ENCODE data around the gene PTPA.
A peak's percentile ranks its signal among the peaks of the same experiment; 100 is the strongest.
"Not testable (repeated sequence)": the region's sequence is repeated elsewhere in the genome, so short reads cannot be mapped to it uniquely, and the experiment has no call there.

The PTPA gene

GRCh38 chr9:129112526-129112925 lies 1.3 kb downstream of the PTPA start:
- H3K4me3 Mint-ChIP-seq = peak overlapping the region; percentile 86
- not testable (repeated sequence) for H3K9me3 Mint-ChIP-seq; ATAC-seq; DNase-seq (ENCODE audit: low spot score in 2 of 2); H3K36me3 Mint-ChIP-seq
- peak overlapping the region; percentile 96 for H3K27ac Mint-ChIP-seq
- peaks cover 22% of the 10 kb centered on the region for H3K4me1 Mint-ChIP-seq

GRCh38 chr9:129113645-129114304 lies 2.6 kb downstream of the PTPA start:
- Mint-ChIP-seq H3K4me1 (peaks cover 18% of the 10 kb centered on the region), H3K4me3 (no peak overlapping the region), H3K27ac (no peak overlapping the region), H3K9me3 (no peaks in the 10 kb centered on the region), H3K36me3 (peaks cover 6% of the 10 kb centered on the region)
- DNase-seq (ENCODE audit: low spot score in 2 of 2) = no peak
- no peak for ATAC-seq

GRCh38 chr9:129118799-129119198 lies 7.6 kb downstream of the PTPA start:
- no peaks in the 10 kb centered on the region for H3K9me3 Mint-ChIP-seq
- DNase-seq (ENCODE audit: low spot score in 2 of 2) (no peak), ATAC-seq (no peak)
- no peak overlapping the region for H3K27ac Mint-ChIP-seq
- peaks cover 44% of the 10 kb centered on the region for H3K36me3 Mint-ChIP-seq
- no peak overlapping the region for H3K4me3 Mint-ChIP-seq
- H3K4me1 Mint-ChIP-seq = peaks cover 7% of the 10 kb centered on the region

- no peak overlapping the region for H3K4me3 Mint-ChIP-seq
- peak overlapping the region; percentile 67 for H3K27ac Mint-ChIP-seq
- ATAC-seq = no peak
- peaks cover 71% of the 10 kb centered on the region for H3K36me3 Mint-ChIP-seq
- no peaks in the 10 kb centered on the region for H3K9me3 Mint-ChIP-seq
- H3K4me1 Mint-ChIP-seq = no peaks in the 10 kb centered on the region
- no peak for DNase-seq (ENCODE audit: low spot score in 2 of 2)
Measured at GRCh38 chr9:129121483-129121882, 10.3 kb downstream of the PTPA start.

- DNase-seq (ENCODE audit: low spot score in 2 of 2) (no peak), ATAC-seq (no peak)
- no peaks in the 10 kb centered on the region for H3K4me1 Mint-ChIP-seq
- no peaks in the 10 kb centered on the region for H3K9me3 Mint-ChIP-seq
- H3K36me3 Mint-ChIP-seq = peaks cover 72% of the 10 kb centered on the region
- no peak overlapping the region for H3K4me3 Mint-ChIP-seq
- H3K27ac Mint-ChIP-seq = no peak overlapping the region
Measured at GRCh38 chr9:129122133-129122532, 10.9 kb downstream of the PTPA start.

- not testable (repeated sequence) for H3K4me3 Mint-ChIP-seq
- peak overlapping the region; percentile 40 for H3K27ac Mint-ChIP-seq
Measured at GRCh38 chr9:129122976-129123375, 11.8 kb downstream of the PTPA start.

GRCh38 chr9:129124506-129125069 lies 13.4 kb downstream of the PTPA start:
- Mint-ChIP-seq H3K4me3 (no peak overlapping the region), H3K36me3 (peaks cover 90% of the 10 kb centered on the region), H3K27ac (peak overlapping the region; percentile 78), H3K4me1 (no peaks in the 10 kb centered on the region), H3K9me3 (no peaks in the 10 kb centered on the region)
- DNase-seq (ENCODE audit: low spot score in 2 of 2) = no peak
- no peak for ATAC-seq

More at GRCh38 chr9:129122976-129123375, 11.8 kb downstream of the PTPA start:
- peaks cover 77% of the 10 kb centered on the region for H3K36me3 Mint-ChIP-seq
- not testable (repeated sequence) for ATAC-seq; DNase-seq (ENCODE audit: low spot score in 2 of 2); H3K4me1 Mint-ChIP-seq; H3K9me3 Mint-ChIP-seq

GRCh38 chr9:129125478-129125877 lies 14.3 kb downstream of the PTPA start:
- Mint-ChIP-seq H3K36me3 (peaks cover 90% of the 10 kb centered on the region), H3K27ac (no peak overlapping the region), H3K9me3 (no peaks in the 10 kb centered on the region), H3K4me1 (no peaks in the 10 kb centered on the region), H3K4me3 (no peak overlapping the region)
- DNase-seq (ENCODE audit: low spot score in 2 of 2) (no peak), ATAC-seq (peak; percentile 48)

GRCh38 chr9:129126749-129127618 lies 15.8 kb downstream of the PTPA start:
- Mint-ChIP-seq H3K4me1 (peaks cover 7% of the 10 kb centered on the region), H3K27ac (peak overlapping the region; percentile 43), H3K9me3 (no peaks in the 10 kb centered on the region), H3K36me3 (peaks cover 82% of the 10 kb centered on the region), H3K4me3 (no peak overlapping the region)
- ATAC-seq (no peak), DNase-seq (ENCODE audit: low spot score in 2 of 2) (no peak)

- DNase-seq (ENCODE audit: low spot score in 2 of 2) = no peak
- Mint-ChIP-seq H3K4me1 (peaks cover 9% of the 10 kb centered on the region), H3K4me3 (no peak overlapping the region), H3K9me3 (no peaks in the 10 kb centered on the region), H3K36me3 (peaks cover 74% of the 10 kb centered on the region), H3K27ac (peak overlapping the region; percentile 48)
- ATAC-seq = no peak
Measured at GRCh38 chr9:129128689-129129088, 17.5 kb downstream of the PTPA start.

- H3K4me1 Mint-ChIP-seq, ATAC-seq: not testable (repeated sequence)
Measured at GRCh38 chr9:129130271-129130670, 19.1 kb downstream of the PTPA start.

GRCh38 chr9:129130791-129131190 lies 19.6 kb downstream of the PTPA start:
- Mint-ChIP-seq H3K4me1 (peaks cover 9% of the 10 kb centered on the region), H3K36me3 (peaks cover 69% of the 10 kb centered on the region), H3K9me3 (no peaks in the 10 kb centered on the region), H3K27ac (no peak overlapping the region), H3K4me3 (no peak overlapping the region)
- DNase-seq (ENCODE audit: low spot score in 2 of 2) (no peak), ATAC-seq (no peak)

More at GRCh38 chr9:129130271-129130670, 19.1 kb downstream of the PTPA start:
- not testable (repeated sequence) for H3K9me3 Mint-ChIP-seq; H3K27ac Mint-ChIP-seq; DNase-seq (ENCODE audit: low spot score in 2 of 2); H3K4me3 Mint-ChIP-seq
- H3K36me3 Mint-ChIP-seq = peaks cover 69% of the 10 kb centered on the region

GRCh38 chr9:129131300-129132145 lies 20.3 kb downstream of the PTPA start:
- DNase-seq (ENCODE audit: low spot score in 2 of 2) (peak; percentile 84 to 94), ATAC-seq (peak; percentile 95)
- Mint-ChIP-seq H3K4me1 (peaks cover 9% of the 10 kb centered on the region), H3K36me3 (peaks cover 64% of the 10 kb centered on the region), H3K27ac (no peak overlapping the region), H3K9me3 (no peaks in the 10 kb centered on the region), H3K4me3 (no peak overlapping the region)

GRCh38 chr9:129133082-129133481 lies 21.9 kb downstream of the PTPA start:
- ATAC-seq = no peak
- peaks cover 9% of the 10 kb centered on the region for H3K4me1 Mint-ChIP-seq
- H3K9me3 Mint-ChIP-seq = no peaks in the 10 kb centered on the region
- peaks cover 70% of the 10 kb centered on the region for H3K36me3 Mint-ChIP-seq
- H3K27ac Mint-ChIP-seq = no peak overlapping the region
- DNase-seq (ENCODE audit: low spot score in 2 of 2) = no peak
- H3K4me3 Mint-ChIP-seq = no peak overlapping the region

- H3K36me3 Mint-ChIP-seq = peaks cover 52% of the 10 kb centered on the region
- H3K27ac Mint-ChIP-seq = no peak overlapping the region
- no peaks in the 10 kb centered on the region for H3K9me3 Mint-ChIP-seq
- peaks cover 25% of the 10 kb centered on the region for H3K4me1 Mint-ChIP-seq
- H3K4me3 Mint-ChIP-seq = no peak overlapping the region
- ATAC-seq (no peak), DNase-seq (ENCODE audit: low spot score in 2 of 2) (no peak)
Measured at GRCh38 chr9:129135476-129135875, 24.3 kb downstream of the PTPA start.

All from stimulated activated effector memory CD8-positive, alpha-beta T cell treated with anti-CD3 and anti-CD28 coated beads, Interleukin-12 subunit alpha, Interleukin-12 subunit beta, amount 100 ng/mL, for 72 hours (primary cell).